Measurements from ENCODE around the gene KASH5. TPM values are rescaled to one million over a fixed set of nuclear protein-coding genes. Genes with fewer than 3 reads are reported as not detected.

Gene KASH5, protein sequence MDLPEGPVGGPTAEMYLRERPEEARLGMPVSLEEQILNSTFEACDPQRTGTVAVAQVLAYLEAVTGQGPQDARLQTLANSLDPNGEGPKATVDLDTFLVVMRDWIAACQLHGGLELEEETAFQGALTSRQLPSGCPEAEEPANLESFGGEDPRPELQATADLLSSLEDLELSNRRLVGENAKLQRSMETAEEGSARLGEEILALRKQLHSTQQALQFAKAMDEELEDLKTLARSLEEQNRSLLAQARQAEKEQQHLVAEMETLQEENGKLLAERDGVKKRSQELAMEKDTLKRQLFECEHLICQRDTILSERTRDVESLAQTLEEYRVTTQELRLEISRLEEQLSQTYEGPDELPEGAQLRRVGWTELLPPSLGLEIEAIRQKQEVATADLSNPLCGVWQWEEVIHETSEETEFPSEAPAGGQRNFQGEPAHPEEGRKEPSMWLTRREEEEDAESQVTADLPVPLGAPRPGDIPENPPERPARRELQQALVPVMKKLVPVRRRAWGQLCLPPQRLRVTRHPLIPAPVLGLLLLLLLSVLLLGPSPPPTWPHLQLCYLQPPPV
- total RNA-seq (2012; rRNA removed): not detected in 2 replicates
- not detected in 2 replicates for polyA plus RNA-seq (2012; rRNA removed)
- not detected in 2 replicates for polyA plus RNA-seq (2012; cell fraction: cytosol; rRNA removed)
- 0.05 TPM in 1 of 2 replicates, not detected in the other for polyA plus RNA-seq (2012; cell fraction: nucleus; rRNA removed; ENCODE audit: low replicate concordance)
- not detected for Bru-seq, nascent RNA
- not detected for BruChase-seq, experiment 1, labeled RNA remaining after a 6-hour chase
- percentile 3 among the genes with signal in this experiment for BruChase-seq, experiment 2, labeled RNA remaining after a 2-hour chase
- long read RNA-seq: 0 reads

DNA sequence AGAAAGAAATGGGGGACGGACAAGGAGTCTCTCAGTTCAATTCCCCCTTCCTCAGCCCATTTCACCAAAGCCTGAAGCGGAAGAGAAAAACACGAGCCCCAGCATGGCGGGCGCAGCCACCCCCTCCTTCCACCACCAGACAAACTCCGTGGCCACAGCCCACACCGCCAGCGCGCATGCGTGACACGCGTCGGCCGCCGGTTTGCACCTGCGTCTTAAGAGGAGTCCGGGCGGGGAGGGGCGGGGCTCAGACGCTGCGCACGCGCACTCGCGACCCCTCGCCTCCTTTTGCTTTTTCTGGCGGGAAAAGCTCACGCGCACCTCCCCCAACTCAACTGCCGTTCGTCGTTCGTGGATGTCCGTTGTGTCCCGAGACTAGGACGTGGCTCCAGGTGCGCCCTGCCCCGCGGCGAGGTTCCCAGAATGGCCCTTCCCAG lies at the start of gene KASH5:
KASH5 (plus strand) TSS at position 314 of the 437 bp plus-strand sequence. CDS start 2,635 bp downstream, outside the sequence.
- no TSS peak for BruUV-seq (replicated peaks)
- Histone ChIP-seq H3K4me2 (ENCODE audit: low read depth, low read length) (no peak within 1 kb of the TSS), H3K4me3 (ENCODE audit: insufficient read depth, low read depth, low read length) (no peak within 1 kb of the TSS), H3K36me3 (ENCODE audit: control insufficient read depth, insufficient read depth, low read length) (no peaks in the 10 kb centered on the region), H4K91ac (ENCODE audit: insufficient read depth, low read depth, low read length) (no peak within 1 kb of the TSS), H3K27ac (ENCODE audit: insufficient read depth, low read length) (no peak within 1 kb of the TSS), H2BK120ac (ENCODE audit: low read depth, low read length) (no peak within 1 kb of the TSS), H4K5ac (ENCODE audit: low read depth, low read length) (no peak within 1 kb of the TSS), H3K79me1 (ENCODE audit: low read depth in 1 of 2, low read length in 2 of 2) (no peaks in the 10 kb centered on the region), H3K27me3 (ENCODE audit: control insufficient read depth, insufficient read depth, low read length) (peaks cover 14% of the 10 kb centered on the region), H3K18ac (ENCODE audit: low read depth, low read length) (no peak within 1 kb of the TSS), H2AFZ (replicated peaks; ENCODE audit: low read length, poor library complexity) (peak within 1 kb of the TSS; percentile 58), H3K4me1 (ENCODE audit: control insufficient read depth, insufficient read depth, low read length) (no peaks in the 10 kb centered on the region), H3K9me3 (ENCODE audit: control insufficient read depth, insufficient read depth, low read length) (no peaks in the 10 kb centered on the region), H3K14ac (replicated peaks; ENCODE audit: low read depth, low read length) (no peak within 1 kb of the TSS), H4K20me1 (ENCODE audit: insufficient read depth, low read length) (no peaks in the 10 kb centered on the region), H2BK20ac (ENCODE audit: low read depth, low read length) (no peak within 1 kb of the TSS), H4K8ac (ENCODE audit: low read depth in 2 of 2, low read length in 2 of 2) (peak within 1 kb of the TSS in 1 of 2 experiments; percentile 60; a peak in 1 of 4 replicates), H3K56ac (ENCODE audit: extremely low read depth, insufficient read depth, low read length) (no peak within 1 kb of the TSS), H3K9ac (ENCODE audit: low read depth, low read length) (no peak within 1 kb of the TSS), H2AK5ac (ENCODE audit: low read depth, low read length) (no peak within 1 kb of the TSS), H3K9me1 (ENCODE audit: insufficient read depth, low read length) (no peaks in the 10 kb centered on the region), H3K23ac (ENCODE audit: low read depth, low read length) (no peak within 1 kb of the TSS), H2AK9ac (replicated peaks; ENCODE audit: low read depth, low read length, poor library complexity) (no peak within 1 kb of the TSS), H2BK5ac (ENCODE audit: low read depth, low read length, poor library complexity, severe bottlenecking) (no peak within 1 kb of the TSS), H2BK15ac (ENCODE audit: low read depth, low read length) (no peak within 1 kb of the TSS), H3K4ac (ENCODE audit: low read depth, low read length) (no peak within 1 kb of the TSS)
- 49% methylated on average over 11 of the region's 40 CpGs; no CpG with 5 or more reads in 1 of the 2 experiments for WGBS, 2 experiments (ENCODE audit: extremely low coverage in 2 of 2, insufficient read length in 1 of 2)
- POLR2A ChIA-PET (ENCODE audit: unreplicated experiment): no interaction called here
- peak; percentile 27; the same call in 1 of the 2 replicates for ATAC-seq (ENCODE audit: low read depth)
- intact Hi-C loops (cut with micrococcal nuclease): no loop called here
- DNase-seq: peak; percentile 8
- CTCF ChIA-PET: no interaction called here
- in situ Hi-C loops (cut with MboI; ENCODE audit: low sequenced_read_pairs): no loop called here
- TF ChIP-seq CHD1 (IDR thresholded peaks at IDR 0.05; ENCODE audit: low read depth, low read length) (no peak), MXI1 (IDR thresholded peaks at IDR 0.05; ENCODE audit: borderline replicate concordance, low read depth, low read length) (no peak), RFX5 (IDR thresholded peaks at IDR 0.05; ENCODE audit: low read depth, low read length) (no peak), SMC3 (IDR thresholded peaks at IDR 0.05; ENCODE audit: low read depth, low read length) (no peak), BHLHE40 (IDR thresholded peaks at IDR 0.05; ENCODE audit: low read depth, low read length) (no peak), FOS (IDR thresholded peaks at IDR 0.05; ENCODE audit: low read depth, low read length) (no peak), RCOR1 (IDR thresholded peaks at IDR 0.05; ENCODE audit: insufficient replicate concordance, low read length) (no peak), CEBPB (IDR thresholded peaks at IDR 0.05; ENCODE audit: low read depth, low read length) (no peak), POLR2A (IDR thresholded peaks at IDR 0.05; ENCODE audit: low read depth, low read length) (no peak), NFE2L2 (IDR thresholded peaks at IDR 0.05; ENCODE audit: low read depth, low read length) (no peak), MAFK (IDR thresholded peaks at IDR 0.05; ENCODE audit: low read depth, low read length) (no peak)
- TF ChIP-seq, protein P1, sequence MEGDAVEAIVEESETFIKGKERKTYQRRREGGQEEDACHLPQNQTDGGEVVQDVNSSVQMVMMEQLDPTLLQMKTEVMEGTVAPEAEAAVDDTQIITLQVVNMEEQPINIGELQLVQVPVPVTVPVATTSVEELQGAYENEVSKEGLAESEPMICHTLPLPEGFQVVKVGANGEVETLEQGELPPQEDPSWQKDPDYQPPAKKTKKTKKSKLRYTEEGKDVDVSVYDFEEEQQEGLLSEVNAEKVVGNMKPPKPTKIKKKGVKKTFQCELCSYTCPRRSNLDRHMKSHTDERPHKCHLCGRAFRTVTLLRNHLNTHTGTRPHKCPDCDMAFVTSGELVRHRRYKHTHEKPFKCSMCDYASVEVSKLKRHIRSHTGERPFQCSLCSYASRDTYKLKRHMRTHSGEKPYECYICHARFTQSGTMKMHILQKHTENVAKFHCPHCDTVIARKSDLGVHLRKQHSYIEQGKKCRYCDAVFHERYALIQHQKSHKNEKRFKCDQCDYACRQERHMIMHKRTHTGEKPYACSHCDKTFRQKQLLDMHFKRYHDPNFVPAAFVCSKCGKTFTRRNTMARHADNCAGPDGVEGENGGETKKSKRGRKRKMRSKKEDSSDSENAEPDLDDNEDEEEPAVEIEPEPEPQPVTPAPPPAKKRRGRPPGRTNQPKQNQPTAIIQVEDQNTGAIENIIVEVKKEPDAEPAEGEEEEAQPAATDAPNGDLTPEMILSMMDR (conservative IDR thresholded peaks at IDR 0.05; ENCODE audit: low read depth, low read length): no peak
- TF ChIP-seq, protein P2, sequence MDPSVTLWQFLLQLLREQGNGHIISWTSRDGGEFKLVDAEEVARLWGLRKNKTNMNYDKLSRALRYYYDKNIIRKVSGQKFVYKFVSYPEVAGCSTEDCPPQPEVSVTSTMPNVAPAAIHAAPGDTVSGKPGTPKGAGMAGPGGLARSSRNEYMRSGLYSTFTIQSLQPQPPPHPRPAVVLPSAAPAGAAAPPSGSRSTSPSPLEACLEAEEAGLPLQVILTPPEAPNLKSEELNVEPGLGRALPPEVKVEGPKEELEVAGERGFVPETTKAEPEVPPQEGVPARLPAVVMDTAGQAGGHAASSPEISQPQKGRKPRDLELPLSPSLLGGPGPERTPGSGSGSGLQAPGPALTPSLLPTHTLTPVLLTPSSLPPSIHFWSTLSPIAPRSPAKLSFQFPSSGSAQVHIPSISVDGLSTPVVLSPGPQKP (IDR thresholded peaks at IDR 0.05; ENCODE audit: borderline replicate concordance, low read depth, low read length): no peak
- dilution Hi-C loops (cut with HindIII; ENCODE audit: low sequenced_read_pairs, unreplicated experiment): no loop called here

Measured in IMR-90 (cell line).